NCI-H82 treated with DMSO at 0.1 percent for 48 hours (cell line): ENCODE results near the gene SORCS2.

Experiments
- DNase-seq: peaks from one replicate; lab custom pipeline; 2025; ENCODE audit not compliant: unreplicated experiment; lab: John Stamatoyannopoulos, UW

SORCS2 gene

GRCh38 chr4:7461230-7461629, 268.9 kb downstream of the SORCS2 start:
- no peak for DNase-seq

GRCh38 chr4:7462509-7462971, 270.2 kb downstream of the SORCS2 start:
- no peak for DNase-seq

GRCh38 chr4:7463566-7464258, 271.4 kb downstream of the SORCS2 start:
- DNase-seq, result no peak

GRCh38 chr4:7464259-7464655, 271.9 kb downstream of the SORCS2 start:
- no peak for DNase-seq

- no peak for DNase-seq
These were observed 272.7 kb downstream of the SORCS2 start for GRCh38 chr4:7465017-7465416.

GRCh38 chr4:7466215-7466614, 273.9 kb downstream of the SORCS2 start:
- DNase-seq, result no peak

GRCh38 chr4:7466904-7467303, 274.6 kb downstream of the SORCS2 start:
- no peak for DNase-seq

- DNase-seq, result no peak
These were observed 275.1 kb downstream of the SORCS2 start for GRCh38 chr4:7467471-7467870.

GRCh38 chr4:7469023-7469422, 276.7 kb downstream of the SORCS2 start:
- no peak for DNase-seq

GRCh38 chr4:7470111-7470510, 277.8 kb downstream of the SORCS2 start:
- DNase-seq, result no peak

- DNase-seq, result no peak
These were observed 278.3 kb downstream of the SORCS2 start for GRCh38 chr4:7470522-7471128.

- no peak for DNase-seq
These were observed 280.2 kb downstream of the SORCS2 start for GRCh38 chr4:7472442-7473013.

- no peak for DNase-seq
These were observed 280.7 kb downstream of the SORCS2 start for GRCh38 chr4:7473081-7473480.

- no peak for DNase-seq
These were observed 282.0 kb downstream of the SORCS2 start for GRCh38 chr4:7474320-7474719.

- no peak for DNase-seq
These were observed 282.9 kb downstream of the SORCS2 start for GRCh38 chr4:7475207-7475606.

- no peak for DNase-seq
These were observed 284.5 kb downstream of the SORCS2 start for GRCh38 chr4:7476820-7477219.

- DNase-seq, result no peak
These were observed 285.4 kb downstream of the SORCS2 start for GRCh38 chr4:7477695-7478094.

- no peak for DNase-seq
These were observed 286.3 kb downstream of the SORCS2 start for GRCh38 chr4:7478665-7479064.

GRCh38 chr4:7480423-7480822, 288.1 kb downstream of the SORCS2 start:
- DNase-seq, result no peak

GRCh38 chr4:7481227-7481626, 288.9 kb downstream of the SORCS2 start:
- no peak for DNase-seq

GRCh38 chr4:7485096-7485495, 292.8 kb downstream of the SORCS2 start:
- no peak for DNase-seq

GRCh38 chr4:7486101-7486500, 293.8 kb downstream of the SORCS2 start:
- DNase-seq, result no peak
